Fibroblast of pulmonary artery (primary cell): ENCODE measurements around the gene CA5A.

Experiments
- DNase-seq: peaks from one replicate; pipeline ENCODE4 v3.0.0-alpha.2; 2010; ENCODE audit warnings: low read depth
- H3K4me3 ChIP-seq: replicated peaks from 2 replicates; pipeline ENCODE4 v1.5.1; 2011; ENCODE audit warnings: low read depth, mild to moderate bottlenecking, control low read depth, low read length, moderate library complexity
- CTCF ChIP-seq: IDR thresholded peaks from 2 replicates; pipeline ENCODE4 v1.5.1; 2011; ENCODE audit warnings: mild to moderate bottlenecking, control low read depth, low read length, inconsistent platforms; ENCODE audit errors: missing control alignments

CA5A gene

GRCh38 chr16:87956098-87956364 lies 19.7 kb upstream of the CA5A start:
- no peak overlapping the region for H3K4me3 ChIP-seq
- no peak for TF ChIP-seq CTCF
- no peak for DNase-seq

DNA sequence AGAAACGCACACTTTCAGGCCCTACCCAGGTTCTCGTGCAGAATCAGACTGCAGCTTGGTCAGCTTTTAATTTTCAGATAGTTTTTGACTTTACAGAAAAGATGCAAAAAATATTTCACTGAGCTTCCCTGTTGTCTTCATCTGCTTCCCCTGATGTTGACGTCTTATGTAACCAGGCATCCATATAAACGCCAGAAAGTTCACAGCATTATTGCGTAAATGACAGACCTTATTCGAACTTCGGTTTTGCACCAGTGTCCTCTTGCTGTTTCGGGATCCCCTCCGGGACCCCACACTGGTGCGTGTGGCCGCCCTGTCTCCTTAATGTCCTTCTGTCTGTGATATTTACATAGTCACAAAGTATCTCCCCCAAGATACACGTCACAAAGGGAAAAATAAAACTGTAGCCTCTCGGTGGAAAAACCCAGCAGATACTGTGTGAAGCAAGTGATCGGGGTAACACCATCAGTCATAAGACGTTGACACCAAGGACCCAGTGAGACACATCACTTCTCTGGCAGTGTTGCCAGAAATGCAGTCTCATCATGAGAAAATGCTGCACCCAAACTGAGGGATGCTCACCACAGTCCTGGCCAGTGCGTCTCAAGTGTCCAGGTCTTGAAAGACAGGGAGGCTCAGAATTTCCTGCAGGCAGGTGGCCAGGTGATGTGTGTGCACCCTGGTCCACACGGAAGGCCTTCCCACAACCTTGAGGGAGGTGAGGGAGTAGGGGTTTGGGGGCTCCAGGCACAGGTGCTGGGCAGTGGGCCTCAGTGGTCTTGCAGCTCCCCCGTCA lies 19.2 kb upstream of the CA5A start:
- no peak for TF ChIP-seq CTCF
- DNase-seq: no peak
- no peak overlapping the region for H3K4me3 ChIP-seq

GRCh38 chr16:87954826-87955225 lies 18.5 kb upstream of the CA5A start:
- no peak overlapping the region for H3K4me3 ChIP-seq
- no peak for TF ChIP-seq CTCF
- no peak for DNase-seq

DNA sequence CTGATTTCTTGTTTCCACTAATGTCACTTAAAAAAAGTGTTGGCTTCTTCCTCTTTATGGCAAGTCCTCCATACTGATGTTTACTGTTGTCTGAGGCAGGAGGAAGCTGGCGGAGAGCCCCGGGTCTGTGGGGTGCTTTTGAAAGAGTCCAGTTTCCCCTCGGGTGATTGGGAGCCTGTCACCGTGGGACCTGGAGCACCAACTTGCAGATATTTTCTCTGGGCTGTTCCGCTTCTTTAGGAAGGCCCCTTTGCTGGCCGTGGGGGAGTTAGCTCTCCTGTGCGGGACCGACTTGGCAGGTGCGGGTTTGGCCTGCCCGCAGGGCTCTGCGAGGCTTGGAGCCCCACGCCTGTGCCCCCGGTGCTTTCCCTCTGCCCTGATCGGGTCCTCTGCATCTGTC lies 18.0 kb upstream of the CA5A start:
- H3K4me3 ChIP-seq: no peak overlapping the region
- DNase-seq: no peak
- TF ChIP-seq CTCF: no peak

- TF ChIP-seq CTCF: no peak
- DNase-seq: no peak
- no peak overlapping the region for H3K4me3 ChIP-seq
These were observed 17.2 kb upstream of the CA5A start for GRCh38 chr16:87953308-87954215.

- H3K4me3 ChIP-seq: peak overlapping the region; percentile 68
- TF ChIP-seq CTCF: no peak
These were observed 16.4 kb upstream of the CA5A start for GRCh38 chr16:87952751-87953150.

More at GRCh38 chr16:87952751-87953150, 16.4 kb upstream of the CA5A start:
- no peak for DNase-seq
